HG03521 (cell line): ENCODE data around the gene POPDC3.
"Not testable (repeated sequence)": the region's sequence is repeated elsewhere in the genome, so short reads cannot be mapped to it uniquely, and the experiment has no call there.

Experiments used
- ATAC-seq: cut with Tn5 transposase; IDR thresholded peaks from one replicate; pipeline ENCODE4 v1.9.1; 2021; ENCODE audit warnings: mild to moderate bottlenecking, moderate library complexity; ENCODE audit not compliant: unreplicated experiment

Gene POPDC3

DNA sequence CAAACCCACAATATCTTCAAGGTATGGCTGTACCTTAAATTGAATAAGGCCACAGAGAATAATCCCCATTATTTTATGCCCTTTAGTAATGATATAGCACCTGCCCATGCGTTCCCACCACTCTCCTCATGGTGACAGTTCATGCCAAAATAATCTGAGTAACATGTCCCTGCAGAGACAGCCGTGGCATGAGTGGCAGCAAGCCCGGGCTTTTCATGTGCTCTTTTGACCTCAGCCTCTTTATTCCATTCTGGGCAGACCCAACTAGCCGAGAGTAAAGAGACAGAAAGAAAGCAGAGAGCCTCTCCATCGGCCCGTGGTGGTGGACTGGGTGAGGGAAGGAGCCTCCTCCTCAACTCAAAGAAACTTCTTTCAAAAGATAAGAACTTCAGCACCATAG is 19.9 kb upstream of the POPDC3 start:
- ATAC-seq = no peak

DNA sequence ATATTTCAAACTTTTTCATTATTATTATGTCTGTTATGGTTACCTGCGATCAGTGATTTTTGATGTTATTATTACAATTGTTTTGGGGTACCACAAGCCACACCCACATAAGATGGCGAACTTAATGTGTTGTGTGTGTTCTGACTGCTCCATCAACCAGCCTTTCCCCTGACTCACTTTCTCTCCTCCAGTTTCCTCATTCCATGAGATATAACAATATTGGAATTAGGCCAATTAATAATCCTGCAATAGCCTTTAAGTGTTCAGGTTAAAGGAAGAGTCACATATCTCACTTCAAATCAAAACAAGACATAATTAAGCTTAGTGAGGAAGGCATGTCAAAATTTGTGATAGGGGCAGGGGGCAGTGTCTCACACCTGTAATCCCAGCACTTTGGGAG is 16.3 kb upstream of the POPDC3 start:
- ATAC-seq = no peak

DNA sequence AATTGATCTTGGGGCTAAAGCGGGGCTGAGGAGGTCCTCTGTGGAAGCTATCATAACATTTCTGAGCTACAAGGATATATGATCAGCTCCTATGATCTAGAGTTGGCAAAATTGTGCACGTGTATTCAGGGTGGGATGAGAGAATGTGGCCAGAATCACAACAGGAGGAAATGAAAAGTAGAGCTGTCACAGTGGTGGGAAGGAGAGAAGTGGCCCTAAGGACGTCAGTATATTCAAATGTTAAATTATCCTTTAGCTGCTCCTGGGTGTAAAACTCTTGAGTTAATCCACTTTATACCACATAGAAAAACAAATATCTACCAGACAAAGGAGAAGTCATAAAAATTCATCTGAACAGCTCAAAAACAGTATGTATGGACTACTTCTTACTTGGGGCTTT is 14.8 kb upstream of the POPDC3 start:
- ATAC-seq = no peak

DNA sequence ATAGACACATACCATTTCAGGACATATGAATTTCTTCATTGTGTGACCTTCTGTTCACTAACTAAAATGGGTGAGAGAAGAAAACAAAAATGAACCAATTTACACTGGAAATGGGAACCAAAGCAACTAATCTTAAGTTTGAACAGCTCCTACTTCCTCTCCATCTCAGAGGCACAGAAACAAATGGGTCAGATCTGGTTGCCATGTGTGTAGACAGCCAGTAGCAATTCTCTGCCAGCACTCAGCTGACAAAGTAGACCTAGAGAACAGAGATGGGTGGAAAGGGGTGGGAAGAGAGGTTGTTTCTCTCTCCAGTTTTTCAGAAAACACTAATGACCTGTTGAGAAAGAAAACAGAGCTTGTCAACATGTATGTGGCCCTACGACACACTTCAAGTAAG is 14.3 kb upstream of the POPDC3 start:
- no peak for ATAC-seq

DNA sequence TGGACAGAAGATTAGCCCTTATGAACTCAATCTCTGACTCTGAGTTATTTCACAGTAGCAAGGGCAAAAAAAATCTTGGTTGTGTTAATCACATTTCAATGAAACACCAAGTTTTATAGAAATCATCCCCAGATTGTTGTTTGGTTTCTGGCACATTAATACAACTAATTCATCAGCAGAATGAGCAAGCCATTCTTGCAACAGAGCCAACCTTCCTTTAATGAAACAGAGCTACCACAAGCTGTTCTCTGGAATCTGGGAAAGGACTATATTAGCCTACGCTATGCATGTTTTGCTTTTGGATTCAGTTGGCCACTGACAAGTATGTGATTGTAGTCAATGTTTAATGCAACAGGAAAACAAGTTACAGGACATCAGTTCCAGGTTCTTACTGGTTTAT is 13.8 kb upstream of the POPDC3 start:
- no peak for ATAC-seq

DNA sequence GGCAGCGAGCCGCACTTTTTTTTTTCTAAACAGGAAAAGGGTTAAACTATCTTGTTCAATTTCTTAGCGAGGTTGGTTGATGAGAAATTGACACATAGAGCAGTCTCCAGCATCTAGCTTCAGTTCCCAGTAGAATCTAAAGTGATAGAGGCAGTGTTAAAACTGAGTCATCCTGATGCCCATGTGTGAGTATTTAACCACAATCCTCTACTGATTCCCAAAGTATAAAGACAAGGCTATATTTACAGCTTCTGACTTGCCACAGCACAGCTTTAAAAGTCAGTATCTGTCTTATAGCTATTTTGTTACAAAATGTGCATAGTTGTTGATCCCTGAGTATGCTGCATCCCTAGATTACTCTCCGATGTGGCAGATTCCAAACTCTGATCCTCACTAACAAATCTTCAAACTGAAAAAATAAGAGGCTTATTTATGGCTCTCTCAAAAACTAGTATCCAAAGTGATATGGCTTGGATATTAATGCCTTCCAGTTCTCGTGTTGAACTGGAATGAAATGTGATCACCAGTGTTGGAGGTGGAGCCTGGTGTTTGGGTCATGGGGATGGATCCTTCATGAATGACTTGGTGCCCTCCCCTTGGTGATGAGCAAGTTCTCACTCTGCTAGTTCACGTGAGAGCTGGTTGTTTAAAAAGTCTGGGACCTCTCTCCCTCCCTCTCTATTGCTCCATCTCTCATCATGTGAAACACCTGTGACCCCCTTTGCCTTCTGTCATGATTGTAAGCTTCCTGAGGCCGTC is 13.1 kb upstream of the POPDC3 start:
- no peak for ATAC-seq

DNA sequence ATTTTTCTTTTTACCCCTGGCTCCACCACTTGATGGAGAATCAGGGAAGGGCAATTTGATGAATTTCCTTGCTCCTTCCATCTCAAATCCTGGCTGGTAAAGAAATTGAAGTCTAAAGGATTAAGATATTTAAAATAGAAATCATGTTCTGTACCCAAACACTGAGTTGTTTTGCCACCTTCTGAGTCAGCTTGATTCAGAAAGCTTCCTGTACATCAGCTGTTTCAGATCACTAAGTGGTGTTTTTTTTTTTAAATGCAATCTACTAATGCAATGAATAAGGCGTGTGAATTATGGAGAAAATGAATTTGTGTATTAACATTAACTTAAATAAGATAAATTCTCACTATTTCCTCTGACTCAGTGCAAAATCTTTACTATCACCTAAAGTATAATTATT is 11.5 kb upstream of the POPDC3 start:
- ATAC-seq = no peak

DNA sequence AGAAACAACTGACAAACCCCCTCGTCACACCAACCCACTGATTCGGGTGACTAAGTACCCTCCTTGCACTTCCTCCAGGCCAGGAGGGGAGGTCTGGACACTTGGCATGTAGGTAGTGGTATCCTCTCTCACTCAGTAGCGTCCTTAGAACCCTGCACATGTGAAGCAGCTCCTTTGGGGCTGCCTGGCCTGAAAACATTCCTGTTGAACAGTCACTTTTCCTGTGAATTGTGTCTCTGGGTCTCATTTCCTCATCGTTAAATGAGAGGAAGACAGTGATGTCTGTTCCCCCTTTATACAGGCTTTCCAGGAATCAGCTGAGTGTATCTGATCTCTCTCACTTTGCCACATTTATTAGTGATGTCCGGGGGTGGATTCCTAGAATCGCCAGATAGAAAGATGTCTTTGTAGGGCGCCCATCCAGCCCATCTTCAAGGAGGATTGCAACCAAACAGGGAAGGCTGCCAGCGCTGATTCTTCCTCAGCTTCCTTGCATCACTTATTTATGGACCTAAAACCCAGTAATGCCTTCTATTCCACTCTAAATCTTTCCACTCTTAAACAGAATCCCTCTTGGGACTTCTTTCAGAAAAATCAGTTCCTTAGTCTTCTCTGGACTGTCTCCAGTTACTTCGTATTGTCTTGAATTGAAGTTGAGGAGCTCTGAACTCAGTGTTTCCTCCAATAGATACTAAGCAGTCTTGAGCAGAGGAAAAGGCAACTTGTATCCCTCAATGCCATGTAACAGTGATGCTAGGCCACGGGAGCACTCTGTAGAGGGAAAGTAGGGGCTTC is 9.4 kb upstream of the POPDC3 start:
- no peak for ATAC-seq

DNA sequence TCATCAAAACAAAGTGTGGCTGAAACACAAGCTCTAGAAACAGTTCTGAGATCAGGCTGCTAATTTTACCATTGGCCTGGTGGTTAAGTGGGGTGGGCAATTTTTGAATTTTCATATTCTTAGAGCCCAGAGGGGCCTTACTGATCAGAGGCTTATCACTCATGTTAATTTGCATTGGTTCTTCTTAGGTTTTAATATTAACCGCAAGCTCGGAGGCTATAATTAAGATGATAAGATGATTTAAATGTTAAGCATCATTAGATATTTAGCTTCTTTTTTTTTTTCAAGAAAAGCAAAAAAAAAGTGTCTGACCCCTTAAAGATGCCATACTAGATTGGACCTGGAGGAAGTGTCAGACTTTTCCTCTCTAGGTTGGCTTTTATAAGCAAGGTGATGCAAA is 8.4 kb upstream of the POPDC3 start:
- ATAC-seq = no peak

DNA sequence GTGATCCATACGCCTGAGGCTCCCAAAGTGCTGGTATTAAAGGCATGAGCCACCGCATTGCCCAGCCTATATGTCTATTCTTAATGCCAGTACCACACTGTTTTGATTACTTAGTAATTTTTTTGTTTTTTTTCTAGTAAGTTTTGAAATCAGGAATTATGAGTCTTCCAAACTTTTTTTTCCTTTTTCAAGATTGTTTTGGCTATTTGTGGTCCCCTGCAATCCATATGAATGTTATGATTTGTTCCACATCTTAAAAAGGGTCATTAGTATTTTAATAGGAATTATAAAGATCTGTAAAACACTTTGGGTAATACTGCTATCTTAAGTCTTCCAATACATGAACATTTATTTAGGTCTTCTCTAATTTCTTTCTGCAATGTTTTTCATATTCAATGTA is 6.8 kb upstream of the POPDC3 start:
- no peak for ATAC-seq

DNA sequence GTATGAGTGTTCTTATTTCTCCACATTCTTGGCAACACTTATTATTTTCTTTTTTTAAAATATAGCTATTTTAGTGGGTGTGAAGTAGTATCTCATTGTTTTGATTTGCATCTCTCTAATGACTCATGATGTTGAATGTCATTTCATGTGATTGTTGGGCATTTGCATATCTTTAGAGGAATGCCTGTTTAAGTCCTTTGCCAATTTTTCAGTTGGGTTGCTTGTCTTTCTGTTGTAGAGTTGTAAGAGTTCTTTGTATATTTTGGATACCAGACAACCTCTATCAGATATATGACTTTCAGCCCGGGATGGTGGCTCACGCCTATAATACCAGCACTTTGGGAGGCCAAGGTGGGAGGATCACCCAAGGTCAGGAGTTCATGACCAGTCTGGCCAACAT is 5.1 kb upstream of the POPDC3 start:
- ATAC-seq = no peak

DNA sequence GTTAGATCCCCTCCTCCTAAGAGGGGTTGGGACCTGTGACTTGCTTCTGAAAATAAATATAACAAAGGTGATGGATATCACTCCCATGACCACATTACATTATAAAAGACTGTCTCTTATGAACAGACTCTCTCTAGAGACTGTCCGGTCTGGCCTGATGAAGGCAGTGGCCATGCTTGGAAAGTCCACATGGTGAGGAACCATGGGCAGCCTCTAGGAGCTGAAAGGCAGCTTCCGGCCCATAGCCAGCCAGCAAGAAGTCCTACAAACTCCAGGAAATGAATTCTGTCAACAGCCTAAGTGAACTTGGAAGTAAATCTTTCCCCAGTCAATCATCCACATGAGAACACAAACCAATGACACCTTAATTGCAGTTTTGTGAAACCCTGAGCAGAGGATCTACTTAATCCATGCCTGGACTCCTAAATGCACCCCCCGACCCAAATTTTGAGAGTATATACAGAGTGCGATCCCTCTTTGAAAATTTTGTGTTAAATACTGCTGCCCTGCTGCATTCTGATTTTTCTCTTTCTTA is 2.2 kb upstream of the POPDC3 start:
- no peak for ATAC-seq

DNA sequence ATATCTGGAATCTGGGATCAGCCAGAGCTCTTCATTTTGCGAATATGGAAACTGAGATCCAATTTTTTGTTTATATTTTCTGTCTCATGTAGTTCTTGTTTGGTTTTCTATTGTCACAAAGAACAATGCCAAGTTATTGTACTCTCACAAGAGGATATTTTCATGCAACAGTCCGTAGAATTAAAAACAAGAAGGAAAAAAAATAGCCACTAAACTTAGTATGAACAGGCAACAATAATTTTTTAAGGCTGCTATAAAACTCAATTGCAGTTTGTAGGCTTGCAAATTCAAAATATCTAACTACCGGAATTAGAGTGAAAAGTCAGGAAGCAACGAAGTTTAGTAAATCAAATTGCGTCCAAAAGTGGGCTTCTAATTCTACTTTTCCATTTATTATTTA is 1.2 kb downstream of the POPDC3 start:
- no peak for ATAC-seq

DNA sequence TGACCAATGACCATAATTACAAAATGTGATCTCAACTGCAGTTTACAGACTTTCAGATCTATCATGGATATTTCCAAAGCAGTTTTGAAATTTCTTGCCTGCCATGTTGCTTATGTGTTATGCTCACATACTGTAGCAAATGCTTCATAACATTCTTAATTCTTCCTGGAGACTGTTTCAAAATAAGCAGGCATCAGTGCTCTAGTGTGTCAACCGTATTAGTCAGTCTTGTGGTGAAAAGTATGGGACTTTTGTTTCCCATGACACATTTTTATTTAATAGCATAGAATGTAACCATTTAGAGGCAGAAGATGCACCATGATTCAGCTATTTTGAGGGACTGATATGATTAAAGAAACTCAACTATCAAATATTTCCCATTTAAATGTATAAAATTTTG is 1.7 kb downstream of the POPDC3 start:
- no peak for ATAC-seq

DNA sequence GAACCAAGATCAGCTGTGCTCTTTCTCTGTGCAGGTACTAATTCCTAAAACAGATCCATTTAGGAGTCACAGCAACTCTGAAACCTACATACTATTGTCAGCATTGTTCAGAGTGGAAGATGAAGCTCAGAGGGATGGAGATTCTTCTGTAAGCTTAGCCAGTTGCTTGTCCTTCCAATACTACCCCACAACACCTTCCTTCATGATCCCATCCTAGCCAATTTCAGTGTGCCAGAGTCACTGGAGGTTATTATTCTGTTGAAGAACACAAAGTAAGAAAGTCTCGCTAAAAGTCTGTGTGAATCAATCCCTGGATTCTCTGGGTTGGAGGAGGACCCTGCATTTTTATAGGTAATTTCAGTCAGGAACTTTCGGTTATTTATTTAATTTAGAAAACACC is 2.3 kb downstream of the POPDC3 start:
- ATAC-seq = no peak

DNA sequence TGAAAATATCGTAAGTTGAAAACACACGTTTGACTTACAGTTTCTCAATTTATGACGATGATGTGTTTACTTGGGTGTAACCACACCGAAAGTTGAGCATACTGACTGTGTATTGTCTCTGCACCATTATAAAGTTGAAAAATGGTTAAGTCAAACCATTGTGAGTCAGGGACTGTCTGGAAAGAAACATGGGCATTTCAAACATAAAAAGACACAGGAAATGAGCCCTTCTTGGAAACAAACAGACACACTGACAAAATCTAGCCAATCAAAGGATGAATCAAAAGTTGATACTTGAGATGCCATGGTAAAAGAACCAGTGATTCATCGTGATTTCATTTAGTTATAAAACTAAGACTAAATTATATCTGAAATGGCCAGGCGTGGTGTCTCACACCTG is 5.3 kb downstream of the POPDC3 start:
- ATAC-seq = no peak

DNA sequence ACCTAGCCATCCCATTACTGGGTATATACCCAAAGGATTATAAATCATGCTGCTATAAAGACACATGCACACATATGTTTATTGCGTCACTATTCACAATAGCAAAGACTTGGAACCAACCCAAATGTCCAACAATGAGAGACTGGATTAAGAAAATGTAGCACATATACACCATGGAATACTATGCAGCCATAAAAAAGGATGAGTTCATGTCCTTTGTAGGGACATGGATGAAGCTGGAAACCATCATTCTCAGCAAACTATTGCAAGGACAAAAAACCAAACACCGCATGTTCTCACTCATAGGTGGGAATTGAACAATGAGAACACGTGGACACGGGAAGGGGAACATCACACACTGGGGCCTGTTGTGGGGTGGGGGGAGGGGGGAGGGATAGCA is 7.3 kb downstream of the POPDC3 start:
- ATAC-seq = not testable (repeated sequence)

DNA sequence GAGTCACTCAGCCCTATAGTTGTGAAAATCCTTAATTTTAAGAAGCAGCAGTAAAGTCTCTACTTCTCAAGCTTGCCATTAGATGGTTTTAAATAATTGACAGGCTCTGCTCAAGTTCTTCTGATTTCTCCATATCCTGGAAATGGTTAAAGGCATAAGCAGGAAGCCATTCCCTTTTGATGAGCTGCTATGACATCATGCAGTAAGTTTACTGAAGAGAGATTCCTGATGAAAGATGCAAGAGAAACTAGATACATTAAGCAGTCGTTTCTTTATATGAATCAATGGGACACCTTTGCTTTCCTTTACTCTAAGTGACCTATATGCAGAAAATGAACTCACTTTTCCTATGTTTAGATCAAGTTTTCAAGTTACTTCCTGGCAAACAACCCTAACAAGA is 9.8 kb downstream of the POPDC3 start:
- no peak for ATAC-seq

DNA sequence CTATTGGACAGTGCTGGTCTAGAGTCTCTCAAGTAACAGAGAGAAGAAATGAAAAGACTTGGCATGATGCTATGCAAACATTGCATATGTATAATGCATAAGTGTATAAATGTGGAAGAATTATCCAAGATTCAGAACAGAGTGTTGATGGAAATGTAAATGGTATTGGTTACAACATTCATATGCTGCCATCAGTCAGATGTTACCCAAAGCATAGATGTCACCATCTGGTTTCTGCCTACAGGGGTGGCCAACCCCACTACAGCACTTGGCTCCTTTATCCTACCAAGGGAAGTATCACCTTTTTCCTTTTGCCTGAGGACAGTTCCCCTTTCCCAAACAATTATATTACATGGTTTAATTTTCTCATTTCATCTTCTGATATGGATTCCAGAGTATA is 11.9 kb downstream of the POPDC3 start:
- ATAC-seq = no peak

DNA sequence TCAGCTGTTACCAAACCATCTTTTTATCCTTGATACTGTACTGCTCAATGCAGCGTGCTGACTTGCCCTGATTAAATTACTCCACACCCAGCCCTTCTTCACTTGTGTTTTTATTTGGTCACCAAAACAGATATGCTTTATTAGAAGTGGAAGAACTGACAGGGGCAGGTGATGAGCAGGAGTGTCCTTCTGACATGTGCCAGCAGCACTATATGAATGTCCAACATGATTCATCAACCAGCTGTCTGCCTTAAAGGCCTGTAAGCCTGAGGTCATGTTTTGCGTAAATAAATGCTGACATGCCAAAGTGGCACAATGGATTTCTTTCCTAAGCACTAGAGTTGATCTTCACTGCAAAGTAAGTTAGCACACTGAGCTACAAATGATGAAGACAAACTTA is 15.4 kb downstream of the POPDC3 start:
- no peak for ATAC-seq

DNA sequence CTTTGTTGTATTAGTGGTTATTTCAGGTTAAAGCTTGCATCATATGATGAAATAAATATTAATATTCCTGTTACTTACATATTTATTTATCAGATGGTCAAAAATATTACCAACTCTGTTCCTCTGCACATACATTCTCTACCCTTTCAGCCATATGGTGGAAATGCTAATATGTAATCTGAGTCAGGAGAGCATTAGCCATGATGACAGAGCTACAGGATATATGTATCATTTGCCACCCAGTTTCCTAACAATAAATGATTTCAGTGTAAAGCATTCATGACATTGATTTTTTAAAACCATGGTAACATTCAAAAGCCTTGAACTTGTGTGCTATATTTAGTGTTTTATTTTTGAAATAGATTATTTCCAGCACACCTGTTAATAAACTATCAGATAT is 16.6 kb downstream of the POPDC3 start:
- ATAC-seq = no peak

DNA sequence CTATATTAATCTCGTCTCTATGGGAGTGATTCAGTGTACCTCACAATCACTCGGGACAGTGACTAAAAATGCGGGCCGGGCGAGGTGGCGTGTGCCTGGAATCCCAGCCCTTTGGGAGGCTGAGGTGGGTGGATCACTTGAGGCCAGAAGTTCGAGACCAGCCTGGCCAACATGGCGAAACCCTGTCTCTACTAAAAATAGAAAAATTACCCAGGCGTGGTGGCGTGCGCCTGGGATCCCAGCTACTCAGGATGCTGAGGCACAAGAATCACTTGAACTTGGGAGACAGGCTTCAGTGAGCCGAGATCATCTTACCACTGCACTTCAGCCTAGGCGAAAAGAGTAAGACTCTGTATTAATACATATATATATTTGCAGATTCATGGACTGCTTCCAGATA is 17.4 kb downstream of the POPDC3 start:
- ATAC-seq = no peak
